Colonic mucosa (tissue), 4 donors: Measurements from ENCODE around the gene DOHH. TPM values are rescaled to one million over a fixed set of nuclear protein-coding genes. Genes with fewer than 3 reads are reported as not detected.

ENCODE experiments used
- DNase-seq: peaks from one replicate; pipeline ENCODE4 v3.0.0-alpha.2; 2020
- H3K27ac ChIP-seq: fragments of 200-600 bp; one replicate; pipeline ENCODE4 v1.8.0; 2021
- H3K27me3 ChIP-seq: fragments of 200-600 bp; one replicate; pipeline ENCODE4 v1.8.0; 2021
- H3K36me3 ChIP-seq: fragments of 200-600 bp; one replicate; pipeline ENCODE4 v1.8.0; 2021
- H3K4me1 ChIP-seq: fragments of 200-600 bp; one replicate; pipeline ENCODE4 v1.8.0; 2021; ENCODE audit warnings: mild to moderate bottlenecking
- H3K4me3 ChIP-seq: fragments of 200-600 bp; one replicate; pipeline ENCODE4 v1.8.0; 2021
- H3K9ac ChIP-seq, 2 donors: one replicate each; pipeline ENCODE4 v1.7.0; 2013; ENCODE audit warnings: control low read depth in 2 of 2, low read depth in 2 of 2, low read length in 2 of 2
- H3K9me3 ChIP-seq: fragments of 200-600 bp; one replicate; pipeline ENCODE4 v1.8.0; 2021
- intact Hi-C: fragments of 100-400 bp; cut with DNase I; formaldehyde crosslinking; loops from one replicate; pipeline ENCODE4 v1.14.1; 2022
- total RNA-seq, 2 donors: library from RNA; stranded (reverse); fragmentation: NEBNext Ultra II Directional in 1 of 2; extraction: Animal tissue kit (Norgen Biotek cat#: 25700) in 1 of 2; gene quantifications; one replicate each; pipeline ENCODE4 v1.2.1, GENCODE V29; 2021
- TF ChIP-seq, protein P1 (sequence below): fragments of 200-600 bp; IDR thresholded peaks from one replicate; pipeline ENCODE4 v1.8.0; 2022; ENCODE audit warnings: antibody characterized with exemption, mild to moderate bottlenecking
- donor health status: healthy.
- donor health status: DM: no; HTN: no; CAD: no.
- donor health status: DM: no; HTN: no; CAD: no.

Gene DOHH
- total RNA-seq, 2 donors from 2014 or later: 9.5 to 24.4 TPM

DNA sequence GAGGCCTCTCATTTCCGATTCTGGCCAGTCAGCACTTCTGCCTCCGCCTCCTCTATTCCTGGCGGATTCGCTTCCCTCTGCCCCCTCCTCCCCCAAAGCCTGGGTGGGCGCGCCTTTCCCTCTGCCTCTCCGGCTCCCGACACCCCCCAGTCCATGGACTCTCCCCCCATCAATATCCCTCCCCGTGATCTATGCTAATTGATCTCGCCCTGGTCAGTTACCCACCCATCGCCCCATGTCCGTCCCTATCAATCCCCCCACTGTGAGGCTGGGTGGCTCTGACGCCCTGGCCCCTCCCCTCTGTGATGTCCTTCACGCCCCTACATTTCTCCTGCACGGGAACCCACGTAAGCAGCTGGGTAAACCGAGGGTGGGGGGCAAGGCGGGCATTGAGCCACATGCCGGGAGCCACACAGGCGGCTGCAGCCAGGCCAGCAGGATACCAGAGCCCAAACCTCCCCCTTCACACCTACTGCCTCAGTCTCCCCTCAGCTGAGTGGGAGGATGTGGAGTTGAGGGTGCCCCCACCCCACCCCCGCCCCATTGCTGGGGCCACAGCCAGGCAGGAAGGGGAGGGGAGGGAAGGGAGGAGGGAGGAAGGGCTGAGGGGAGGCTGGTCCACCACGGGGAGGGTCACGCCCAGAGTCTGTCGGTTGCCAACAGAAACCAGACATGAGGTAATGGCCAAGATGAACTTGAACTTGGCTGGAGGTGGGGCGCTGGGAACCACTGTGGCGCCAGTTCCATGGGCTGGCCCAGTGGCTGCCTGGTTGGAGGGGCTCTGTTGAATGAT, 41.2 kb downstream of the DOHH start:
- intact Hi-C loops: no loop called here
- Histone ChIP-seq H3K9me3 (no peaks in the 10 kb centered on the region), H3K4me3 (no peak overlapping the region), H3K4me1 (no peaks in the 10 kb centered on the region), H3K27me3 (no peaks in the 10 kb centered on the region), H3K9ac (peak overlapping the region in 1 of 2 donors; percentile 24), H3K27ac (peak overlapping the region; percentile 34), H3K36me3 (no peaks in the 10 kb centered on the region)
- TF ChIP-seq, protein P1, sequence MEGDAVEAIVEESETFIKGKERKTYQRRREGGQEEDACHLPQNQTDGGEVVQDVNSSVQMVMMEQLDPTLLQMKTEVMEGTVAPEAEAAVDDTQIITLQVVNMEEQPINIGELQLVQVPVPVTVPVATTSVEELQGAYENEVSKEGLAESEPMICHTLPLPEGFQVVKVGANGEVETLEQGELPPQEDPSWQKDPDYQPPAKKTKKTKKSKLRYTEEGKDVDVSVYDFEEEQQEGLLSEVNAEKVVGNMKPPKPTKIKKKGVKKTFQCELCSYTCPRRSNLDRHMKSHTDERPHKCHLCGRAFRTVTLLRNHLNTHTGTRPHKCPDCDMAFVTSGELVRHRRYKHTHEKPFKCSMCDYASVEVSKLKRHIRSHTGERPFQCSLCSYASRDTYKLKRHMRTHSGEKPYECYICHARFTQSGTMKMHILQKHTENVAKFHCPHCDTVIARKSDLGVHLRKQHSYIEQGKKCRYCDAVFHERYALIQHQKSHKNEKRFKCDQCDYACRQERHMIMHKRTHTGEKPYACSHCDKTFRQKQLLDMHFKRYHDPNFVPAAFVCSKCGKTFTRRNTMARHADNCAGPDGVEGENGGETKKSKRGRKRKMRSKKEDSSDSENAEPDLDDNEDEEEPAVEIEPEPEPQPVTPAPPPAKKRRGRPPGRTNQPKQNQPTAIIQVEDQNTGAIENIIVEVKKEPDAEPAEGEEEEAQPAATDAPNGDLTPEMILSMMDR: no peak
- peak; percentile 65 for DNase-seq

DNA sequence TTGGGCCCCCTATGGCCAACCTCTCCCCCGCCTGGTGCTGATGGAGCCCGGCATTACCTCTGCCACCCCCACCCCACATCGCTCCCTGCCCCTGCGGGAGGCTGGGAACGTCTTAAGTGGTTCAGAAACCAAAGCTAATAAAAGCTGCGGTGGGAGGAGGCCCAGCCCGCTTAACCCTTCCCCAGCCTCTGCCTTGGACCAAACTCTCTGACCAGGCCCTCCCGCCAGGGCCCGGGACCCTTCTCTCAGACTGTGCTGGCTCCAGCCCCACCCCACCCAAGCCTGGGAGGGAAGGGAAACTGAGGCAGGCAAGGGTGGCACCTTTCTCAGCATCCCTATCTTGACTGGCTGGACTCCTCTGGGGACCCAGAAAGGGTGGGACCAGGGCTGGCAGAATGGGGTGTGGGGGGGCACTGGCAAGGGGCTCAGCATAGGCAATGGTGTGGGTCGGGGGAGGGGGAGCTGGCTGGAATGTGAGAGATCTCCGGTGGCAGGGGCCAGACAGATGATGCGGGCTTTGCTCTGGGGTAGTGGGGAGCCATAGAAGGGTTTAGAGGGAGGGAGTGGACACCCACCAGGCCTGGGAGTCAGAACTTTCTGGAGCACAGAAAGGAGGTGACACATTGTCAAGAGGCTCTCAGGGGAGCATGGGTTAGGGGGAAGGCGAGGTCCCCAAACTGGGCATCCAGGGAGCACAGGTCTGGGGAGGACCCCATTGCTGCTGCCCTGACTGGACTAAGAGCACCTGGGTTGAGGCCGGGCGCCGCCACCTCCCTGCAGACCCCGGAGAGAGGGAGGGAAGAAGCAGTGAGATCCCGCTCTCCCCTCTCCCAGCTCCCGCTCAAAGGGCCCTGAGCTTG, 42.0 kb downstream of the DOHH start:
- Histone ChIP-seq H3K4me1 (no peaks in the 10 kb centered on the region), H3K9ac (peak overlapping the region in 1 of 2 donors; percentile 19), H3K27me3 (no peaks in the 10 kb centered on the region), H3K27ac (peak overlapping the region; percentile 34), H3K36me3 (no peaks in the 10 kb centered on the region), H3K9me3 (no peaks in the 10 kb centered on the region), H3K4me3 (no peak overlapping the region)
- no peak for DNase-seq
- TF ChIP-seq, protein P1: no peak
- intact Hi-C loops: no loop called here

DNA sequence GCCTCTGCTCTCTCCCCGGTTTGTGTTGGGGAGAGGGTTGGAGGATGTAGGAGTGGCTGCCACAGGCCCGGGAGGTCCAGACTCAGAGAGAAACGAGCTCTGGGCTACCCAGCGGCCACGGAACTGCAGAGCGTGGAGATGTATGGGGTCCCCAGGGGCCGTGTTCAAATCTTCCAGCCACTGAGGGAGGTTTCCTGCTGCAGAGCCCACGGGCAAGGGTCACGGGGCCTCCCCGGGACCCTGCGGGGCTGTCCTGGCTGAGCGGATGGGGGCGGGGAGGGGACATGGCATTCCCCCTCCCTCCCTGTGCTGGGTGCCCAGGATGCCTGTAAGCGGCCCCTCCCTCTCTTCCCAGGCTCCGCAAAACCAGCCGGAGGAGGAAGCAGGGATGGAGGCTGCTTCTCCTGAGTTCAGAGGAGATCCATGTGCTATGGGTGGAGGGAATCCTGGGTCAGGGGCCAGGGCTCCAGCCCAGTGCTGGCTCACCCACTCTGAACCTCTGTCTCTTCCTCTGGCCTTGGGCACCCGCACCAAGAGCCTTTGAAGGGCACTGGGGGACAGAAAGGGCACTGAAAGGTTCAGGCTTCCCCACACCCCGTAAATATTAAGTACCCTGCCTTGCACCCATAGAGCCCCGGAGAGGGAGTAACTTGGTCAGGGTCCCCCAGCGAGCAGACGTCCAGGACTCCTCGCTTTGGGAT, 42.8 kb downstream of the DOHH start:
- Histone ChIP-seq H3K4me1 (no peaks in the 10 kb centered on the region), H3K9me3 (no peaks in the 10 kb centered on the region), H3K9ac (peak overlapping the region in 1 of 2 donors; percentile 5), H3K27me3 (no peaks in the 10 kb centered on the region), H3K4me3 (no peak overlapping the region), H3K27ac (peak overlapping the region; percentile 34), H3K36me3 (no peaks in the 10 kb centered on the region)
- TF ChIP-seq, protein P1: no peak
- no peak for DNase-seq
- intact Hi-C loops: no loop called here

DNA sequence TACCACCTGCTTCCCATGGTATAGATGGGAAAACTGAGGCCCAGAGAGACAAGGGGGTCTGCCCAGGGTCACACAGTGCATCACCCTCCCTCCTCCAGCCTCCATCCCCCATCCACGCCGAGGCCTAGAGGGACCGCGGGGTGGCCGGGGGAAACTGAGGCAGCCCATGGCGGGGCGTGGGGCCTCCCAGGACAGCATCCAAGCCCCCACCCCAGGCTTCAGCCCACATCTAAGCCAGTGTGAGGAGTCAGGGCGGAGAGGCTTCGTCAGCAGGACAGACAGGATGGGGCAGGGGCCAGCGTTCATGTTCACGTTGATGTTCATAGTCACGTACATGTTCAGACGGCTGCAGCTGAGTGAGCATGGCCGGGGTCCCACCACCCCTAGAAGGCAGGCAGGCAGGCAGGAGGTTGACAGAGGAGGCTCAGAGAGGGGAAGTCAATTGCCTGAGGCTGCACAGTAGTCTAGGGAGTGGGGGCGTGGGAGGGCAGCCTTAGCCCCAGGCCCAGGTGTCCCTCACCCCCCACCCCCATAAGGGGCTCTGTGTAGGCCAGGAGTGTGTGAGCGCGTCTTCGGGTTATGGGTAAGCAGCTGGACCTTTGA, 43.4 kb downstream of the DOHH start:
- Histone ChIP-seq H3K36me3 (no peaks in the 10 kb centered on the region), H3K27me3 (no peaks in the 10 kb centered on the region), H3K4me1 (no peaks in the 10 kb centered on the region), H3K9me3 (no peaks in the 10 kb centered on the region), H3K9ac (peak overlapping the region in 1 of 2 donors; percentile 24), H3K27ac (peak overlapping the region; percentile 34), H3K4me3 (no peak overlapping the region)
- intact Hi-C loops: no loop called here
- TF ChIP-seq, protein P1: no peak
- no peak for DNase-seq
